HG03565 (cell line): ENCODE measurements around the gene SORCS2.

Experiments used
- ATAC-seq: cut with Tn5 transposase; IDR thresholded peaks from one replicate; pipeline ENCODE4 v1.9.1; 2021; ENCODE audit warnings: mild to moderate bottlenecking, moderate library complexity; ENCODE audit not compliant: unreplicated experiment

The SORCS2 gene

DNA sequence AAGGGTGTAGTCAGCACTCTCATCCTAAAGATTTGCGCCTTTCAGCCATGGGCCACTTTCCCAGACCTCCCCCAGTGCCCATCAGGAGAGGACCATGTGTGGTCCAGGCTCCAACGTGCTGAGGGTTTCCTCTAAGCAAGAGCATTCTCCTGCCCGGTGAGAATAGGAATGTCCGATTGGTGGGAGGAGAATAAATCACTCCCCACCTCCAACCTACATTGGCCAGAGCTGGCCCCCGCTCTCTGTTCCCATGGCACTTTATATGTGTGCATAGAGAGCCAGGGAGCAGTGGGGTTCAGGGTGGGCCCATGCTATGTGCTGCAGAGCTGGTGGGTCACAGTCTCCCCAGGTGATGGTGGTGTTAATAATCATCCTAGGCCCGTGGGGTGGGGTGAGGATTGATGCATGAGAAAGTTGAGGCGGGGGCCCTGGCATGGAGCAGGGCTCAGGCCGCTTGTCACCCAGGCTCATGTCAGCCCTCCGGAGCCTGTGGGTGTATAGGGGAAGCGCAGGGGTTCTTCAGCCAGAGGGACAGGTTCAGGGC lies 6.8 kb upstream of the SORCS2 start:
- ATAC-seq, result no peak

DNA sequence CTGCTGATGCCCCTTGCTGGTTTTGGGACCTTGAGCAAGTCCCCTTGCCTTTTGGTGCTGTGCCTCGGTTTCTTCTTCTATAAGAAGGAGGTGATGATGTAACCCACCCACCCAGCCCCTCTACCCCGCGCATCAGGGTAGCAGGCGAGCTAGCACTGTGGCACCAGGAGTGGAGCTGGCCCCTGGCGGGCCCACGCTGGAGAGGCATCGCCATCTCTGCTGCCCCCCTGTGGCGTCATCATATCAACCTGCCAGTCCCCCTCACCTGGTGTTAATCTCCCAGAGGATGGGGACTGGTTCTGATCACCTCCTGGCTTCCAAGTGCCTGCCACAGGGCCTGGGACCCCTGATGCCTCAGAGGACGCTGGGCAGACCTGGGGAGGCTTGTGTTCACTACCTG lies 6.3 kb upstream of the SORCS2 start:
- no peak for ATAC-seq

DNA sequence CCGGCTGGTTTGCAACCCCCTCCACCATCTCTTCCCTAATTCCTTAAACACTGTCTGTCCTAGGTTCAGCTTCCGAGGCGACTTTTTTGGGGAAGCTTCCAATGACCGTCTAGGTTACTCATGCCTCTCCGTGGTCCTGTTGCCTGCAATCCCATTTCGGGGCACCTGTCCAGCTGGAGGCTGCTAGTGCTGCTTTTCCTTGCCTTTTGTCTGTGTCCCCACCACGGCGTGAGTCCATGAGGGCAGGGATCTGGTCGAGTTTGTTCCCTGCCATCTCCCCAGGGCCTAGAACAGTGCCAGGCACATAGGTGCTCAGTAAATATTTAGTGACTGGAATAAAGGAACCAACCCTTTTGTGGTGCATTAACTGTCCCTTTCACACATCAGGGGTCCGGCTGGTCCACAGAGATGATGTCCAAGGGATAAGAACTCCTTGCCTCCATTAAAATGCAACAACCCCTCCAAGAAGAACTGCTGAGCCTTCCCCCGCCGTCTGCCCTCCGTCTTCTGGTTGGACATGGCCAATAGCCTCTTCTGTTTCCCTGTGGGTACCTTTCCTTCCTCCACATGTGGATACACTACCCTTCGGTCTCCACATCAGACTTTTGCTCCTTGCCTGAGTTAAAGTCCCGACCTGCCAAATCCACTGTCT lies 5.7 kb upstream of the SORCS2 start:
- no peak for ATAC-seq

DNA sequence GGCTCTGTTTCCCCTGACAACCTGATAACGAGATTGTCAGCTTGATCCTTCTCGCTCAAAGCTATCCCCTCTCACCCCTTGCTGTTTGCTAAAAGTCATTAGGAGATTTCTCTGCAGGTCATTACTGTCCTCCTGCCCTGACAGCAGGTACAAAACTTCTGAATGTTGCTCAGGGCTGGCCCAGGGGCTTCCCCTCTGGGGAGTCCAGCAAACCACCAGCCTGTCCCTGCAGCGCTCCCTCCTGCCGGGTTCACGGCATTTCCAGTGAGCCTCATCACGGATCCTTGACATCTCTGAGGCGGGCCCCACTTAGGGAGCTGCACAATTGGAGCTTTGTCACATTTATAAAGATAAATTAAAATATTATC lies 5.2 kb upstream of the SORCS2 start:
- no peak for ATAC-seq

DNA sequence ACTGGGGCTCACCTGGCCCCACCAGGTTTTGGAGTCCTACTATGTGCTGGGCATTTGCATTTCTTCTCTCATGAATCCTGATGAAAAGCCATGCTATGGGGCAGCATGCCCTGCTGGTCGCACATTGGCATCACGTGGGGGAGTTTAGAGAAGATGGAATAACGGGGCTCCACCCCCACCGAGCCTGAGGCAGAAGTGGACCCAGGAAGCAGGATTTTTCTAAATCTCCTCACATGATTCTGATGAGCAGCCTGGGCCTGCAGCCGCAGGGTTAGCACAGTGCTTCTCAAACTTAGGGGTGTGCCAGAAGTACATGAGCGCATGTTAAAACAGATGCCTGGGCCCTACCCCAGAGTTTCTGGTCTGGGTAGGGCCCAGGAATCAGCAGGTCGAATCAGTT lies 4.6 kb upstream of the SORCS2 start:
- ATAC-seq, result no peak

DNA sequence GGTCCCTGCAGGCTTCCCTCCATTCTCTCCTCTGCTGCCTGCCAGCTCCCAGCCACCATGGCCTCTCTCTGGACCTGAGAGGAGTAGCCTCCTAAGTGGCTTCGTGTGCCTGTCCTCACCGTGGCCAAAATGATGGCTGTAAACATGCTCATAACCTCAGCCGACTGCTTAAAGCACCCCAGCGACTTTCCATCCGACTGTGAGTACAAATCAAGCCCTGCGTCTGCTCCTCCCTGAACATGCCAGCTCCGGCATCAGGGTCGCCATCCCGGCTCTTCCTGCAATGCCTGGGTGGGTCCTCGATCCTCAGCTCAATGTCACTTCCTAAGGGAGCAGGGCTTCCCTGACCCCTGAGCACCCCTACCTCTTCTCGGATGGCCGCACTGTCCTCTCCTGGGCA lies 3.3 kb upstream of the SORCS2 start:
- ATAC-seq, result no peak

DNA sequence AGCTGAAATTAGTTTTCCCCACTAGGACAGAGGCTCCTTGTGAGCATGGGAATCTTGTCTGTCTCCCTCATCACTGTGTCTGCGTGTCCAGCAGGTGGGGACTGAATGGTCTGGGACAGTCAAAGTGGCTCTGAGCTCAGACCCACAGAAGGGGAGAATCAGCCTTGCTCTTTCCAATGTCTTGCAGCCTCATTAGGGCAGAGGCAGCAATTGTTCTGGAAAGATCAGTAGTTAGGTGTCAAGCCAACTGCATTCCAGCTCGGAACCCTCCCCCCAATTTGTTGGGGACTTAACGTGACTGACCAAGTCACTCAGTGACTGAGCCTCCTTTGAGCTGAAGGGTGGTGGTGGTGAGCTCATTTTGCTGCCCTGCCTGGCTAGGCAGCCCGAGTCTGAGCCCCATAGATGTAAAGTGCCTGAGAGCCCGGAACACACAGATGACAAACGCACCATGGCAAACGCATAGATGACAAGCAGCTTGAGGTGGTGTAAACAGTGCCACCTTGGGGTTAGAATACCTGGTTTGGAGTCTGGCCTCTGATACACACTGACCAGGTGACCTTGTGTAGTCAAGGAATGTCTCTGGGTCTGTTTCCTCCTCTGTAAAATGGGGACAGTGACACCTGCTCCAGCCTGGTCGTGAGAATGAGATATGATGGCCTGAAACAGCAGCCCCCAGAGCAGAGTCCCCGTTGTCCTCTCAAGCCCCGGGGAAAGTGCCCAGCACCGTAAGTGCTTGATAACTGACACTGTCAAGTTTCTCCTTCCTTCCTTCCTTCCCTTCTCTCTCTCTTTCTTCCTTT lies 2.7 kb upstream of the SORCS2 start:
- ATAC-seq, result no peak

DNA sequence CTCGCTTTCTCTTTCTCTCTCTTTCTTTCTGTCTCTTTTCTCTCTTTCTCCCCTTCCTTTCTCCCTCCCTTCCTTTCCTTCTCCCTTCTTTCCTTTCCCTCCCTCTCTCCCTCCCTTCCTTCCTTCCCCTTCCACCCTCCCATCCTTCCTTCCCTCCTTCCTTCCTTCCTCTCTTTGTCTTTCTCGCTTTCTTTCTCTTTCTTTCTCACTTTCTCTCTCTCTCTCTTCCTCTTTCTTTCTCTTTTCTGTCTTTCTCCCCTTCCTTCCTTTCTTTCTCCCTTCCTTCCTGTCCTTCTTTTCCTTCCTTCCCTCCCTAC lies 2.1 kb upstream of the SORCS2 start:
- no peak for ATAC-seq

DNA sequence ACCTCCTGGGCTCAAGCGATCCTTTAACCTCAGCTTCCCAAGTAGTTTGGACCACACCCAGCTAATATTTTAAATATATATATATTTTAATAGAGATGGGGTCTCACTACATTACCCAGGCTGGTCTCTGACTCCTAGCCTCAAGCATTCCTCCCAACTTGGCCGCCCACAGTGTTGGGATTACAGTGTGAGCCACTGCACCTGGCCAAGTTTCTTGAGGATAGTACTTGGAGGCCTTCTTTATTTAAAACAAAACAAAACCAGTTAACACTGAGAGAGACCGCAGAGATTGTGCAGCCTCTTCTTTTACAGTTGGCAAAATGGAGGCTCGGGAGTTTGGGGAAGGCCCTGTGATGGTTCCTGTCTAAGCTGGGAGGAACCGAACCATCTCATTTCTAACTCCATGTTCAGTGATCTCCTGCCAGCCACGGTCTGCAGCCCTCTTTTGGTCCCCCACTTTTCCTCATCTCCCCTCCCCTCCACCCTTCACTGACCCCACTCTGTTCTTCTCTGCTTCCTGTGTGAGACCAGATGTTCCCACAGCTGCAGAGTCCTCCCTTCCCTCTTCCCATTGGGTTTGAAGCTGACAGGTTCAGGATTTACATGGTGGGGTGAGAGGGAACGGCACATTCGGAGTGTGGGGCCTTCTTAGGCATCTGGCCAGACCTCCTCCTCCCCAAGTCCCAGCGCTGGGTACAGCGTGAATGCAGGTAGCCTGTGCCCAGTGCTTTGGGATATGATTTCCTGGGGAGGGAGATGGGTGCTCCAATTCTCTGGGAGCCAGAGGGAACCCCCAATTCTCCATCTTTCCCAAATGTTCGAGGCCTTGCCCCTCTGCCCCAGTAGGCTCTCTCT lies 1.4 kb upstream of the SORCS2 start:
- no peak for ATAC-seq

DNA sequence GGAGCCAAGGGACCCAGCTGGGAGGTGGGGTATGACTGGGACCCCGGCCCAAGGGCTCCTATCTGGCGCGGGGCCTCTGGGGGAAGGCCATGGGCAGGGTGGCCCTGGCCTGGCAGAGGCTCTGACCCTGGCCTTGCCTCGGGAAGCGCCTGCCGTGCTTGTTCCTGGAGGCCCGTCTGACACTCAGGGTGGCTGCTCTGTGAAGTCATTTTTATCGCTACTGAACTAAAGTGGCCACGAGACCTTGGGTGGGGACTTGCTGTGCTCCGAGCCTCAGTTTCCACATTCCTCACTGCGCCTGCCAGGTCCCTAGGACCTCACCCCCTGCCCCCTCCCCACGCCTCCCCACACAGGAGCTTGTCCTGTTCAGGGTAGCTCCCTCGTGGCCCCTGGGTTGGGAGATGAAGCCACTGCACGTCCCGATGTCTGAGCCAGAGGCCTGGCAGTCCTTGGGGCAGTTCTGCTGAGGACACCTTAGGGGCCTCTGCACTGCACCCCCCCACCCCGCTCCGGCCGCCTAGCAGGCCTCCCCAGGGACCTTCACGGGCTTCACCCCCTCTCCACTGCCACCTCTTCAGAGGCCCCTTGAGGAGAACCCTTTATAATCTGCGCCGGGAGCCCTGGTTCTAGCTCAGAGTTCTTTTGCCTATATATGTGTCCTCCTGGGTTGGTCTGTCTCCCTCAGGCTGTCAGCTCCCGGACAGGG lies 639 bp upstream of the SORCS2 start:
- ATAC-seq, result no peak

DNA sequence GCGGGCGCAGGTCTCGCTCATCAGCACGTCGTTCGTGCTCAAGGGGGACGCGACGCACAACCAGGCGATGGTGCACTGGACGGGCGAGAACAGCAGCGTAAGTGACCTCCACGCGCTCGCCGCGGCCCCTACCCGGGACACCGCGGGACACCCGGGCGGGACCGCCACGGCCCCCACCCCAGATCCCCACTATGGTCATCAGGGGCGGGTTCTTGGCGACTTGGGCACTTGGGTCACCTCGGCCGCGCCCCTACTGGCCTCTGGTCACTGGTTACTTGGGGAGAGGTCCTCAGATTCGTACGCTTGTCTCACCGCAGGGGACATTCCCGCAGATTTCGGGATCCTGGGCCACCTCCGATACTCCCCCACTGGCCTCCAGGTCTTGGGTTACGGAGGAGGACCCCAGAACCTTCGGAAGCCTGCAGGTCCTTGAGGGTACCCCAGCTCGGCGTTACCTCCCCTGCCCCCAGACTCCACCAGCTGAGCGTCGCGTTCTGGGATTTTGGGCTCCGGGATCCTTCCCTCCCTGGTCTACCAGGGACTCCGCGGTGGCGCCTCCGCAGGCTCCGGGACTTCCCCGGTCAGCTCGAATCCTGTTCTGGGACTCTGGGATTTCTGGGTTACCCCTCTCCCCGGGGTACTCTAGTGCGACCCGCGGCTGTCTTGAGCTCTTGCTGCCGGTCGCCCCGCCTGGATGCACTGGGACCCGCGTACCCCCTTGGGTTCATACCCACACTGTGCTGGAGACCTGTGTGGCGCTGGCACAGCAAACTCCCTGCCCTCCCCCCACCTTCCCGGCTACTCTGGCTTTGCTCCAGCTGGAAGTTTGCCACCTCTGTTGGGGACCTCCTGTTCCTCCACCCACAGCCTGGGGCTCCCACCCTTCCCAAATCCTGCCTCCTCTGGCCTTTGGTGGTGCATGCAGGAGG lies 956 bp downstream of the SORCS2 start:
- ATAC-seq, result no peak

DNA sequence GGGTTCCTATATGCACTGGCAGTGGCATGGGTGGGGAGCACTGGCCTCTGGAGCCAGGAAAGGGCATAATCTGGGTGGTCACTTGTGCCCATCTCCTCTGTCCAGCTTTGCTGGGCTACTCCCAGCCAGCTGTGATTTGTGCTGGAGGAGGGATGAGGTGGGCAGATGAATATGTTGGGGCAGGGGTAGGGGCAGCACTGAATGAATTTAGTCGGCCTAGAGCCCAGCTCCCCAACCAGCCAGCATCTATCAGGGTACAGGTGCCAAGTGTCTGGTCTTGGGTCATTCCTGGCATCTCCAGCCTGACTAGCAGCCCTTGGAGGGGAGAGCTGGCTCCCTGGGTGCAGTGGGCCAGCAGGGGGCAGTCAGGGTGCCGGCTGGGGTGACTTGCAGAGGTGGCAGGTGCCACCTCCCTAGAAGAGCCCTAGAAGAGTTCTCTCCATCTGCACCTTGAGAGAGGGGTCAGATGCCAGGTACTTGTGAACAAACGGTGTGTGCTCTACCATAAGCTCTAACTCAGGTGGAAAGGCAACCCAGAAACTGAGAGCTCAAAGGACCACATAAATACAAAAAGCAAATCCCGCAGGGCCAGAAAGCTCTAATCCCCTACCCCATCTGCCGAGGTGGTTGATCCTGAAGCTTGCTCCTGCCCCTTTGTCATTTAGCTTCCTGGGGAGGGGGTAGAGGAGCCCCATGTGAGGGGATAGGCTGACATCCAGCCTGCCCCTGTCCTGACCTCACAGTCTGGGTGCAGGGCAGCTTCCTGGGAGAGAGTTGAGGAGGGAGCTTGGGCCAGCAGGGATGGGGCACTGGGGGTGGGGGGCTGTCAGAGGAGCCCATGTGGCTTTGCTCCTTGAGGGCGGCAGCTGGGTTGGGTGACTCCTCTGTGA lies 2.2 kb downstream of the SORCS2 start:
- no peak for ATAC-seq

DNA sequence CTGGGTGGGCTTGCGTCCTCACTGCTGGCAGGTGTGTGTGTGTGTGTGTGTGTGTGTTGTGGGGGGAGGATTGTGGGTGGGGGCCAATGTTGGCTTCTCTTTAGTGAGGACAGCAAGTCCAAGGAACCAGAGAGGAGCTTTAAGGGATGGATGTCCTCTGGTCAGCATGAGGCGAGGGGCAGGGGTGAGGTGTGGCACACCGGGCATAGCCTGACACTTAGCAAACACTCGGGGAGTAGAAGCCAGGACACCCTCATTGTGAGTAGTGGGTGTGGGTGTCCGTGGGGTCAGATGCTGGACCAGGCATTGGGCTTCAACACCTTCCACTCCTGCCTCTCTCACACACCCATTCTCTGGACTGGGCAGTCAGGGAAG lies 2.8 kb downstream of the SORCS2 start:
- ATAC-seq, result no peak

DNA sequence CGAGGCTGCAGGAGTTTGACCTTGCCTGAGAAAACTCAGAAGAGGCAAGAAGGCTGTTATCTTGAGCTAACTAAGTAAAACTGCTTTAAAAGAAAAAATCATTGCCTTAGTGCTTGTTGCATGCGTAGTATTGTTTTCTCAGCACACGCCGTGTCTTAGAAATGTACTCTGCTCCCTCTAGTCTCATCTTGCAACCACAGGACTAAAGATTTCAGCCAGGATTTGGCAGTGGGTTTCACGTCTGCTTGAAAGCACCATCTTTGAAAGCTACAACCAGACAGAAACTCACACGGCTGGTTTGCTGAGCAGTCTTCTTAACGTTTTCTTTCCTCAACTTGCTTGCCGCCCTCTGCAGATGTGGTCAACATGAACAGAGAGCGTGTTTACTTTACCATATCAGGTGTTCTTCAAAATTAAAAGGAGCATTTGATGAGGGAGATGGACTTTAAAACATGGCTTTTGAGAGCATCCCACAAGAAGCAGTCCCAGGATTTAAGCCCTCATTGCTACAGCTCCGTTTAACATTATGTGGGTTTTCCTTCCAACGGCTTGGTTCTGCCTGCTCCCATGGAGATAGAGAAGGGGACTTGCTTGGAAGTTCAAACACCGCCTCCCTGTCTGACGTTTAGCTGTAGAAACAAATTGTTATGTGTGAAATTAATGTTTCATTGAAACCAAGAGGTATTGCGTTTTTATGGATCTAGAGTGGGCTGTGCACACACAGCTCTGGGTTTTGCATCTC lies 3.4 kb downstream of the SORCS2 start:
- ATAC-seq, result no peak

DNA sequence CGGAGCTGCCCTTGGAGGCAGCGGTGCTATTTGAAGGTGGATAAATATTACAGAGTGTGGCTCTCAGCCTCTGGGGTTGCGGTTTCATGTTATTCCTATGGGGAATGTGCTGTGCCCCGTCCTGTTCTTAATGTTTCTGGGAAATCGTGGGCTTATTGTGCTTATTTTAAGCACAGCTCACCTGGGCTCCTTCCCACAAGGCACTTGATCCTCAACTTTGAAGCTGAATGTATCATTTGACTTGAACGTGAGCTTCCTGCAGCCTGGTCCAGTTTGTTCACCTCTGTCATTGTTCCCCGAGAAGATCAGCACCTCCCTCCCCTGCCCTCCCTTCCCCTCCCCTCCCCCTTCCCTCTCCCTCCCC lies 3.9 kb downstream of the SORCS2 start:
- ATAC-seq, result no peak

DNA sequence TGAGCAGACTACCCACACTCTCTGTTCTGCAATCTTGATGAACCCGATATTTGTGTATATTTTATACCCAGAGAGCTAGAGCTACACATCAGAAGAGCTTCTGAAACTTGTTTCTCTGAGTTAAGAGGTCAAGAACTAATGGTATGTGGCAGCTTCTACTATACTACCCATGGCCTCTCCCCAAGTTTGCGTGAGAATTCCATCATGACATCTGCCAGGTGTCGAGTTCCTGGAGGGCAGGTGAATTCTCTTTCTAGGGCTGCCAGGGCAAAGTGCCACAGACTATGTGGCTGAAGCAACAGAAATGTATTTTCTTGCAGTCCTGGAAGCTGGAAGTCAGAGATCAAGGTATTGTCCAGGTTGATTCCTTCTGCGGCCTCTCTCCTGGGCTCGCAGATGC lies 4.4 kb downstream of the SORCS2 start:
- ATAC-seq, result no peak

DNA sequence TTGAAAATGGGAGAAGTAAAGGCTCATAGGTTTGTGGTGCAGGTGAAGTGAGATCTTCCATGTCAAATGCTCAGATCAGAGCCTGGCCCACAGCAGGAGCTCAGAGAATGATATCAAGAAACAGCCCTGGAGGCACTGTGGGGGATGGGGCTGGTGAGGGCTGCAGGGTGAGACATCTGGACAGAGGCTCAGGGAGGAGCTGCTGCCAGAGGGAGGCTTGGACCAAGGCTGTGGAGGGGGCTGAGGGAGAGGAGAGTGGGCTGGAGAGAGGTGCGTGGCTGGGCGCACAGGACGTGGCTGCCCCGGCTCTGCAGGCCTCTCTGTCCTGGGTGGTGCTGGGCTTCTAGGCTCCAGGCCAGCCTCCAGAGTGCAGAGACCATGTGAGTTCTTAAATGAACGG lies 5.6 kb downstream of the SORCS2 start:
- ATAC-seq, result no peak

DNA sequence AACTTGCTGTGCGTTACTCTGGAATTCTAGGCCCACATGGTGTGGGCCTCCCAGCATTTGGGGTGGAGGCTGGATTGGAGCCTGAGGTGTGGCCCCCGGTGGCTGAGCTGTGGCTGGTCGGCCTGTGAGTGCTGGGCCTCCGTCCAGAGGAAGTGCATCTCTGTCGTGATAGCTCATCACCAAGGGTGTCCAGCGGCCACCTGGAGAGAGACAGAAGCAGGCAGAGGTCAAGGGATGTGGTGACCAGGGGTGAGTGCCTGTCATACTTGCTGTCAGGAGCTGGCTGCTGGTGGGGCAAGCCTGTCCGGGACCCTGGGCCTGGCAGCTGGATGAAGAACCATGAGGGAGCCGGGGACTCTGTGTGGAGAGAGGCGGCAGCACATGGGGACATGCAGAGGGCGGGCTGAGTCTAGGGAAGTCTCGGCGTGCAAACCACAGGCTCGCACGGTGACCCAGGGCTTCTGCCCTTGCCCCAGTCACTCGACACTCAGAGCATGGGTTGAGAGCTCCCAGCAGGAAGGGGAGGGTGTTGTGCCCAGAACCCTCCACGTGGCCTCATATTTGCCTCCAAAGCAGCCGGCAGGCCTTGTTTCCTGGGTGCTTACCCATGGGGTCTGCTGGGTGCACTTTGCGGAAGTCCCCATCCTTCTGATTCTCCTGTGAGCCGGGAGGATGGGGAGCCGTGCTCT lies 6.2 kb downstream of the SORCS2 start:
- ATAC-seq, result no peak
